Activated T-cell treated with anti-CD3 and anti-CD28 coated beads, Interleukin-2, amount 50 U/mL, for 48 hours (primary cell): ENCODE measurements around the gene PDK1.

Experiments
- DNase-seq, 2 experiments: peaks; one replicate each; pipeline ENCODE4 v3.0.0-alpha.2; 2020

PDK1 gene

DNA sequence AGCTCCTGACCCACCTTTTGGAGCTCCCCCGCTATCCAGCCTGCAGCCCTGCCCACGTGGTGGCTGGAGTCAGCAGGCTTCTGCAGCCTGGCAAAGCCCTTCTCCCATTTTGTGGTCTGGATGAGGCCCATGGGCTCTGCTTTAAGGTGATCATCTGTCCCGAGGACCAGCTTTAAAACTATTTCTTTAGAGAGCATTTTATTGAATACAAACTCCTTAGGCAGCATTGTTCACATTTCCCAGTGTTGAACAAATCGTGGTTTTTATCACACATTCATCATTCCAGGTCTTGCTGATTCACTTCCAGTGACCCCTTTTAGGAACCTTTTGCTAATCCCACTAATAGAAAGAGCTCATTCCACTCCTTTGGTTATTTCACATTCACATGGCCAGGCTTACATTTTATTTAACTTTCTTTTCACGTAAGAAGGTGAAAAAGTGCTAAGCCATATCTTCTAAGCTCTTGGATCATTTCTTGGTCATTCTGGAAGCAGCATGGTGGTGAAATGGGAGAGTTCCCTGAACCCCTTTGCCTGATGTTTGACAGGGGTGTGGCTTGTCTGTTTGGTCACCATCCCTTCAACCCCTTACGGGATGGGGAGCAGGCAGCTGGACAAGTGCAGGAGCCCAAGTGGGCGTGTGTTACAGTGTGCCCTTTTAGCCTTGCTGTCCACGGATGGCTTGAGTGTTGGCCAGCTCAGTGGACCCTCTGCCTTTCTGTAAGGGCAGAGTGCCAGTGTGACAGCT is 99.4 kb downstream of the PDK1 start:
- DNase-seq: no peak

- DNase-seq: no peak
Observed at GRCh38 chr2:172655838-172656573, 100.1 kb downstream of the PDK1 start.
